Keratinocyte (primary cell): Measurements from ENCODE around the gene SIK3.

Source experiments
- EZH2 ChIP-seq: IDR thresholded peaks from one replicate; pipeline ENCODE4 v1.6.1; 2012; ENCODE audit warnings: inconsistent platforms, mild to moderate bottlenecking, low read length, moderate library complexity
- TF ChIP-seq, protein P1 (sequence below), 3 experiments: IDR thresholded peaks in 1 of 3; conservative IDR thresholded peaks in 1 of 3; optimal IDR thresholded peaks in 1 of 3; 2 replicates in 2 of 3; 3 replicates in 1 of 3; pipeline versions ENCODE3 to v1.5.1; 2011; ENCODE audit warnings: low read length in 3 of 3, mild to moderate bottlenecking in 3 of 3, moderate library complexity in 2 of 3, control low read depth in 1 of 3, inconsistent platforms in 1 of 3; ENCODE audit not compliant: insufficient read depth in 2 of 3; ENCODE audit errors: extremely low read depth in 1 of 3

DNA sequence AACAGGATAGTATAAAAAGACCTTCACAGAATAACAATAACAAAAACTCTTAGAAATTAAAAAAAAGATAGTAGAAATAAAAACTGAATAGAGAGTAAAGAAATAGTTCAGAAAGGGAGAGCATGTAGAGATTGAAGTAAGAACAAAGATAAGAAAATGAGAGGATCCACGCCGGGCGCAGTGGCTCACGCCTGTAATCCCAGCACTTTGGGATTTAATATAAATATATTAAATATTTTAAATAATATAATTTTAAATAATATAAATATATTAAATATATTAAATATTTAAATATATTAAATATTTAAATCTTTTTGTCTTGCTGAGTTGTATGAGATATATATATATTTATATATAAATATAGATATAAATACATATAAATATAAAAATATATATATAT lies 286.1 kb downstream of the SIK3 start:
- TF ChIP-seq, protein P1, sequence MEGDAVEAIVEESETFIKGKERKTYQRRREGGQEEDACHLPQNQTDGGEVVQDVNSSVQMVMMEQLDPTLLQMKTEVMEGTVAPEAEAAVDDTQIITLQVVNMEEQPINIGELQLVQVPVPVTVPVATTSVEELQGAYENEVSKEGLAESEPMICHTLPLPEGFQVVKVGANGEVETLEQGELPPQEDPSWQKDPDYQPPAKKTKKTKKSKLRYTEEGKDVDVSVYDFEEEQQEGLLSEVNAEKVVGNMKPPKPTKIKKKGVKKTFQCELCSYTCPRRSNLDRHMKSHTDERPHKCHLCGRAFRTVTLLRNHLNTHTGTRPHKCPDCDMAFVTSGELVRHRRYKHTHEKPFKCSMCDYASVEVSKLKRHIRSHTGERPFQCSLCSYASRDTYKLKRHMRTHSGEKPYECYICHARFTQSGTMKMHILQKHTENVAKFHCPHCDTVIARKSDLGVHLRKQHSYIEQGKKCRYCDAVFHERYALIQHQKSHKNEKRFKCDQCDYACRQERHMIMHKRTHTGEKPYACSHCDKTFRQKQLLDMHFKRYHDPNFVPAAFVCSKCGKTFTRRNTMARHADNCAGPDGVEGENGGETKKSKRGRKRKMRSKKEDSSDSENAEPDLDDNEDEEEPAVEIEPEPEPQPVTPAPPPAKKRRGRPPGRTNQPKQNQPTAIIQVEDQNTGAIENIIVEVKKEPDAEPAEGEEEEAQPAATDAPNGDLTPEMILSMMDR (optimal IDR thresholded peaks at IDR 0.05 in 1 of 3, IDR thresholded peaks at IDR 0.05 in 1 of 3, conservative IDR thresholded peaks at IDR 0.05 in 1 of 3; ENCODE audit: extremely low read depth in 1 of 3, insufficient read depth in 2 of 3, low read length in 3 of 3): no peak
- no peak for TF ChIP-seq EZH2
